Esophagus muscularis mucosa (tissue), 4 donors: ENCODE data around the gene LRSAM1. TPM values are rescaled to one million over a fixed set of nuclear protein-coding genes. Genes with fewer than 3 reads are reported as not detected.

Experiments
- DNase-seq: peaks from one replicate; pipeline ENCODE4 v3.0.0-alpha.2; 2017; ENCODE audit errors: extremely low spot score
- H3K27ac ChIP-seq, 4 donors: fragments of 200-600 bp; sonication (generic); replicated peaks in 1 of 4; 1 replicate in 3 of 4; 2 replicates in 1 of 4; pipeline ENCODE4 v1.5.1; 2016 to 2019; ENCODE audit warnings: mild to moderate bottlenecking in 1 of 4
- H3K27me3 ChIP-seq, 4 donors: fragments of 200-600 bp; sonication (generic); one replicate each; pipeline versions ENCODE4 v1.5.1 to v1.6.0; 2016 to 2019
- H3K36me3 ChIP-seq, 4 donors: fragments of 200-600 bp; sonication (generic); one replicate each; pipeline ENCODE4 v1.5.1; 2016 to 2019
- H3K4me1 ChIP-seq, 4 donors: fragments of 200-600 bp; sonication (generic); one replicate each; pipeline ENCODE4 v1.5.1; 2016 to 2019
- H3K4me3 ChIP-seq, 4 donors: fragments of 200-600 bp; sonication (generic); 1 replicate in 2 of 4; 2 replicates in 2 of 4; pipeline ENCODE4 v1.5.1; 2016 to 2019; ENCODE audit warnings: mild to moderate bottlenecking in 4 of 4, moderate library complexity in 1 of 4
- H3K9me3 ChIP-seq, 4 donors: fragments of 200-600 bp; sonication (generic); 1 replicate in 3 of 4; 2 replicates in 1 of 4; pipeline ENCODE4 v1.5.1; 2016 to 2019
- CTCF ChIP-seq, 3 experiments: fragments of 200-600 bp in 2 of 3; fragments of 450-650 bp in 1 of 3; sonication (generic) in 2 of 3; IDR thresholded peaks; one replicate each; pipeline ENCODE4 v1.5.1; 2017 to 2019; ENCODE audit warnings: antibody characterized with exemption in 3 of 3, mild to moderate bottlenecking in 2 of 3, moderate library complexity in 1 of 3
- EP300 ChIP-seq: sonication (generic); formaldehyde crosslinking; IDR thresholded peaks from one replicate; pipeline ENCODE4 v1.6.1; 2017; ENCODE audit warnings: antibody characterized with exemption
- POLR2A ChIP-seq: fragments of 450-650 bp; IDR thresholded peaks from one replicate; pipeline ENCODE4 v1.6.1; 2017; ENCODE audit warnings: antibody characterized with exemption, moderate library complexity, mild to moderate bottlenecking, low read depth
- POLR2AphosphoS5 ChIP-seq, 2 donors: sonication (generic); formaldehyde crosslinking; IDR thresholded peaks; one replicate each; pipeline ENCODE4 v1.6.1; 2017; ENCODE audit warnings: antibody characterized with exemption in 2 of 2
- WGBS: methylation state at CpG from one replicate; pipeline ENCODE4 v1.1.5; 2018; 5-methylcytosine and 5-hydroxymethylcytosine counted together
- intact Hi-C: fragments of 100-400 bp; cut with DNase I; formaldehyde crosslinking; loops from one replicate; pipeline ENCODE4 v1.15.1; 2023
- total RNA-seq, 4 donors: library from RNA; depleted of rRNA; stranded (reverse); fragments of >200 nt; gene quantifications; one replicate each; pipeline versions ENCODE4 v1.1.0 to v1.2.1, GENCODE V29; 2016

Gene LRSAM1
- total RNA-seq, 4 donors from 2014 or later, result 13.6 to 26.2 (median 18.8) TPM

- DNase-seq, result no peak
- Histone ChIP-seq H3K27me3 (no peaks in the 10 kb centered on the region), H3K4me1 (peaks cover 5 to 14% (median 10%) of the 10 kb centered on the region in 4 donors), H3K36me3 (peaks cover 30 to 93% (median 80%) of the 10 kb centered on the region in 4 donors), H3K27ac (no peak overlapping the region), H3K4me3 (no peak overlapping the region), H3K9me3 (no peaks in the 10 kb centered on the region)
- TF ChIP-seq POLR2A, result no peak
- intact Hi-C loops, result loop anchor here (1.0 to 10.0 kb wide), 2 partner anchors 80 to 420 kb away; no protein-coding TSS in a partner anchor
- WGBS, result 92% methylated on average over 8 of the region's 8 CpGs
Observed at GRCh38 chr9:127504887-127505251, 53.6 kb downstream of the LRSAM1 start.

GRCh38 chr9:127505396-127506116, 54.2 kb downstream of the LRSAM1 start:
- Histone ChIP-seq H3K9me3 (no peaks in the 10 kb centered on the region), H3K4me3 (no peak overlapping the region), H3K27me3 (no peaks in the 10 kb centered on the region), H3K36me3 (peaks cover 30 to 97% (median 86%) of the 10 kb centered on the region in 4 donors), H3K4me1 (peaks cover 9 to 14% (median 13%) of the 10 kb centered on the region in 4 donors), H3K27ac (peak overlapping the region in 2 of 4 donors; percentile 33 to 34)
- DNase-seq, result no peak
- 78% methylated on average over 14 of the region's 16 CpGs for WGBS
- intact Hi-C loops, result loop anchor here (10.0 kb wide), 1 partner anchor 419 kb away; no protein-coding TSS in a partner anchor
- peak; percentile 21 to 48 (median 34) for TF ChIP-seq CTCF (IDR thresholded peaks at IDR 0.05)
- no peak for TF ChIP-seq EP300
- TF ChIP-seq POLR2AphosphoS5 (IDR thresholded peaks at IDR 0.05), result no peak
- no peak for TF ChIP-seq POLR2A

GRCh38 chr9:127506117-127506813, 55.0 kb downstream of the LRSAM1 start:
- TF ChIP-seq CTCF (IDR thresholded peaks at IDR 0.05), result no peak
- no peak for TF ChIP-seq POLR2A
- no peak overlapping the region for H3K4me3 ChIP-seq
- no peaks in the 10 kb centered on the region for H3K9me3 ChIP-seq
- WGBS, result 68% methylated on average over 5 of the region's 12 CpGs
- H3K27me3 ChIP-seq, result no peaks in the 10 kb centered on the region
- H3K4me1 ChIP-seq, result peaks cover 9 to 14% (median 13%) of the 10 kb centered on the region in 4 donors
- no peak for DNase-seq
- H3K36me3 ChIP-seq, result peaks cover 30 to 93% (median 86%) of the 10 kb centered on the region in 4 donors
- peak overlapping the region in 2 of 4 donors; percentile 33 to 34 for H3K27ac ChIP-seq
- intact Hi-C loops, result loop anchor here (10.0 kb wide), 1 partner anchor 419 kb away; no protein-coding TSS in a partner anchor

GRCh38 chr9:127506814-127507750, 55.8 kb downstream of the LRSAM1 start:
- TF ChIP-seq POLR2A, result no peak
- no peak for TF ChIP-seq EP300
- TF ChIP-seq POLR2AphosphoS5 (IDR thresholded peaks at IDR 0.05), result no peak
- TF ChIP-seq CTCF (IDR thresholded peaks at IDR 0.05), result no peak
- no peak overlapping the region for H3K4me3 ChIP-seq
- no peak for DNase-seq
- no peak overlapping the region for H3K27ac ChIP-seq
- H3K36me3 ChIP-seq, result peaks cover 30 to 89% (median 80%) of the 10 kb centered on the region in 4 donors
- no peaks in the 10 kb centered on the region for H3K27me3 ChIP-seq
- peaks cover 9 to 14% (median 13%) of the 10 kb centered on the region in 4 donors for H3K4me1 ChIP-seq
- H3K9me3 ChIP-seq, result no peaks in the 10 kb centered on the region
- WGBS, result 81% methylated on average over 7 of the region's 42 CpGs
- intact Hi-C loops, result loop anchor here (10.0 kb wide), 1 partner anchor 418 kb away; no protein-coding TSS in a partner anchor
